Epidermal melanocyte (primary cell): ENCODE measurements around the gene ADAMTS14.
"Not testable (repeated sequence)": the region's sequence is repeated elsewhere in the genome, so short reads cannot be mapped to it uniquely, and the experiment has no call there.

Source experiments
- DNase-seq: peaks from one replicate; pipeline ENCODE4 v3.0.0; 2011; ENCODE audit warnings: low spot score; ENCODE audit not compliant: insufficient read length

ADAMTS14 gene

DNA sequence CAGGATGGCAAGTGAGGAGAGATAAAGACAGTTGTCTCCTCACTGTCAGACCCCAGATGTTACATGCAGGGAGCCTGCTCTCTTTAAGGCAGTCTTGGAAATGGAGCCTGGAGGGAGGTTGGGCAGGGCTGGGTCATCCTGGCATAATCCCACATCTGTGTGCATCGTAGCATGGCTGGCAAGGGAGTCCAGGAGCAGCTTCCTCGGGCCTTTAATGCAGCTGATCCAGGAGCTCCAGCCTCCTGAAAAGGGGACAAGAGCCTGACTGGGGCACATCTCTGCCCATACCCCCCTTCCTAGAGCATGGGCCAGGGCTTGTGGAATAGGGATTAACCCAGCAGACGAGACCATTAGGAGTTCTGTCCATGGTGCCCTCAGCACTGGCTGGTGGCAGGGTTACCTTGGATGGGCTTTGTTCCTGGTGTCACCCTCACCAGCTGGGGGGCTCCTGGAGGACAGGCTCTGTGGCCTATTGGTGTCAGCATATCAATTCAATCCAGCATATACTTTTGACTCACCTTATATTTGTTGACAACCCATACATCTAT, 77.9 kb downstream of the ADAMTS14 start:
- DNase-seq: no peak

DNA sequence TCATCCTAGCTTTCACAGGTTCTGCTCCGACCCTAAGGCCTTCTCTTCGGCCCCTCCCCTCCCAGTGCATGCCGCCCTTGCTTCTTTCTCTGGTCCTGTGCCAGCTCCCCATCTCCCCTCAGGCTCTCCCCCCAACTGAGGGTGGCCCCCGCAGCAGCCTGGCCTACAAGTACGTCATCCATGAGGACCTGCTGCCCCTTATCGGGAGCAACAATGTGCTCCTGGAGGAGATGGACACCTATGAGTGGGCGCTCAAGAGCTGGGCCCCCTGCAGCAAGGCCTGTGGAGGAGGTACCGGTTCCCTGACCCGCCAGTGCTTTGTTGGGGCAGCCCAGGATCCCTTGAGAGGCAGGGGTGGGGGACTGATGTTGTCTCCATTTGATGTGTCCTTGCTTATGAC, 79.0 kb downstream of the ADAMTS14 start:
- no peak for DNase-seq

DNA sequence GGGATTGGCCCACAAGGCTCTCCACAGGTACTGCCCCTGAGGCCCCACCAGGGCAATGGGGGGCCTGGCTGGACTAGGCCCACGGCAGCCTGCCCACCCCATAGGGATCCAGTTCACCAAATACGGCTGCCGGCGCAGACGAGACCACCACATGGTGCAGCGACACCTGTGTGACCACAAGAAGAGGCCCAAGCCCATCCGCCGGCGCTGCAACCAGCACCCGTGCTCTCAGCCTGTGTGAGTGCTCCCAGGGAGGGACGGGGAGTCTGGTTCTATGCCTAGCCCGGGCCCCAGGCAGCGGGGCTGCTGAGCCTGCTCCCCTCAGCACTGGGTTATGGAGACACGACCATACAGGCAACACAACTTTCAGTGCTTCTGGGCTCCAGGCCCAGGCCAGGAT, 79.7 kb downstream of the ADAMTS14 start:
- no peak for DNase-seq

DNA sequence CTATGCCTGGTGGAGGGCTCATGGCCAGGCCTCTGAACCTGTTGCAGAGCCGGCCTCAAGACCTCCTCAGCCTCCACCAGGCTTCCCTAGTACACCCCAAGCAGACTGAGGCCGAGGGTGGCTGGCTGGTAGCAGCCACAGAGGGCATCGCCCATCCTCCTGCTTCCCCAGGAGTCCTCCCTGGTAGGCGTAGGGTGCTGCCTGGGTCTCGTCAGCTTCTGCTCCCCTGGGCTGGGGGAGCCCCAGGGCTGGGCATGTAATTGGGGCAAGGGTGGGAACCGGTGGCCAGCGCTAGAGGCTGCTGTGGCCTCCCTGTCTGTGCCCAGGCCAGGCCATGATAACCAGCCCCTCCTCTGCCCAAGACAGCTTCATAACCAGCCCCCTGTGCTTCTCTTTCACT, 80.3 kb downstream of the ADAMTS14 start:
- no peak for DNase-seq

DNA sequence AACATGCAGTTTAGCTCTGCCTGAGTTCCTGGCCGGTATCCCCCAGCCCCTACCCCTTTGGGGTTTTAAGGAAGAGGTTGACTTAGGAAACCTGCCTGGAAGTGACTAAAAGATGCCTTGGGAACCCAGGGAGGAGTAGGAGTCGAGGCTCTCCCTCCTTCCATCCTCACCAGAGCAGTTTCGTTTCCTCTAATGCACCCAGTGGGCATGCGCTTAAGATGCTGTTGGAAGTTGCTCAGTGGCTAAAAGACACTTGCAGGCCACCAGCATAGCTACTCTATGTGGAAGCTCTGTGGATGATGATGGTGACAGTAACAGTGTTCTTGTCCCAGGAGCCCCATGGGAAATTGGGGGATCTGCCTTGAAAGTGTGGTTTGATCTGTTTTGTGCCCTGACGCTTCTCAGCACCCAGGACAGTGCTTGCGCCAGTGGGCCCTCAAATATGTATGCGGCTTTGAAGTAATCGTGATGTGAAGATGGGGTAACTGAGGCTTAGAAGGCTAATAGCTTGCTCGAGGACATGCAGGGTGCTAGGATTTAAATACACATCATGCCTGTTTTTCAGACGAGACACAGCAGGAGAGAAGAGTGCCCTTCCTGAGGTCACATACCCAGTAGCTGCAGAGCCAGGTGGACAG, 80.8 kb downstream of the ADAMTS14 start:
- DNase-seq: no peak

DNA sequence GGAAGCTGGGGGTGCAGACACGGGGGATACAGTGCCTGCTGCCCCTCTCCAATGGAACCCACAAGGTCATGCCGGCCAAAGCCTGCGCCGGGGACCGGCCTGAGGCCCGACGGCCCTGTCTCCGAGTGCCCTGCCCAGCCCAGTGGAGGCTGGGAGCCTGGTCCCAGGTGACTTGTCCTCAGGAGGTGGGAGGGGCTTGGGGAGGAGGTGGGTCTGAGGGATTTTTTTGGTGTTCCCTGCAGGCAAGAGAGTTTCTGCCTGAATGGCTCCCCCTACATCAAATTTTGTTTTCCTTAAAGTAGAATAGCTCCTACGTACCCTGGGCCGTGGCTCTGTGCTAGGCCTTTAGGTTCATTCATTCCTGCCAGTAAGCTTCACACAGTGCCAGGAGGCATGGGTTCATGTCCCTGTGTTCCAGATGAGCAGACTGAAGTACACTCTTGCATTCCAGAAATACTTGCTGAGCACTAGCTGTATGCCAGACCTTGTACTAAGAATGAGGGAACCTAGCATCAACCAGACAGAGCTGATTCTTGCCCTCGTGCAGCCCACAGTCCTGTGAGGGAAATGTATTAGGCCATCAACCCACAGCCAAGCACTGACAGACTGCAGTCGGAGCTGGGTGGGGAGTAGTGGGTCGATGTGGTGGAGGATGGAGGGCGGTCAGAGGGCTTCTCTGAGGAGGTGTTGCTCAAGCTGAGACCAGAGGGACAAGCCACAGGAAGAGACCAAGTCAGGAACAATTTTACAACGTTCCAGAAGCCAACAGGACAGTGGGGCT, 81.7 kb downstream of the ADAMTS14 start:
- DNase-seq: no peak

DNA sequence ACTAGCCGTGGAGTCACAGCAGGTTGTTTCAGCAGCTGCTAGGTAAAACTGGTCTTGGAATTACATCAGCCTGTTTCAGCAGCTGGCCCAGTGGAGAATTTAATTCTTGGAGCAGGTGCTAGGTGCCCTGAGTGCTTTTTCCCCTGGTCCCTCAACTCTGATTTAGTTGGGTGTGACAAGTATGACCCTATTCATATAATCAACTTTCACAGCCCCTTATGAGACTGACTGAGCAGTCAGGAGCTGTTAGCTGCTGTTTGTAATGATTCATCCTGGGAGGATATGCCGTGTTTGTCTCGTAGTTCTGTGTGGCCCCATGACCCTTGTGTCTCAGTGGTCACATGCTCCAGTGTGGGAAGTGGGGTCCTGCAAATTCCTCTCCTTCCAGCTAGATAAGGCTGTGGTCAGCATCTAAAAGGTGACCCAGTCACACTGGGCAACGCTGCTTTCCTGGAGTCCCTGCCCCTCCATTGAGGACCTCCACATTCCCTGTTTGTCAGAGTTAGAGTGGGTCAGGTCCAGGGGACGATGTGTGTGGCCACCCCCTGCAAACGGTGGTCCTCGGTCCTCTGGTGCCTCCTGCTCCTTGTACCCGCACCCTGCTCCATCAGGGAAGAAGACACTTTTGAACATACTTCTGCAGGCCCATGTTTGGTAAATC, 84.5 kb downstream of the ADAMTS14 start:
- DNase-seq: no peak

DNA sequence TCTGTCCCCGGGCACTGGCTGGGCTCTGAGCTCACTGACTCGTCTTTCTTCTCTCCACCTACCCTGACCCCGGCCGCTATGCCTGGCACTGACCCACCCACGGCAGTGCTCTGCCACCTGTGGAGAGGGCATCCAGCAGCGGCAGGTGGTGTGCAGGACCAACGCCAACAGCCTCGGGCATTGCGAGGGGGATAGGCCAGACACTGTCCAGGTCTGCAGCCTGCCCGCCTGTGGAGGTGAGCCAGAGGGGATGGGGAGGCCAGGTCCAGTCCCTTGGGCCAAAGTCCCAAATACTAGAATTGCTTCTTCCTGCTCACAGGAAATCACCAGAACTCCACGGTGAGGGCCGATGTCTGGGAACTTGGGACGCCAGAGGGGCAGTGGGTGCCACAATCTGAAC, 85.5 kb downstream of the ADAMTS14 start:
- DNase-seq: no peak

DNA sequence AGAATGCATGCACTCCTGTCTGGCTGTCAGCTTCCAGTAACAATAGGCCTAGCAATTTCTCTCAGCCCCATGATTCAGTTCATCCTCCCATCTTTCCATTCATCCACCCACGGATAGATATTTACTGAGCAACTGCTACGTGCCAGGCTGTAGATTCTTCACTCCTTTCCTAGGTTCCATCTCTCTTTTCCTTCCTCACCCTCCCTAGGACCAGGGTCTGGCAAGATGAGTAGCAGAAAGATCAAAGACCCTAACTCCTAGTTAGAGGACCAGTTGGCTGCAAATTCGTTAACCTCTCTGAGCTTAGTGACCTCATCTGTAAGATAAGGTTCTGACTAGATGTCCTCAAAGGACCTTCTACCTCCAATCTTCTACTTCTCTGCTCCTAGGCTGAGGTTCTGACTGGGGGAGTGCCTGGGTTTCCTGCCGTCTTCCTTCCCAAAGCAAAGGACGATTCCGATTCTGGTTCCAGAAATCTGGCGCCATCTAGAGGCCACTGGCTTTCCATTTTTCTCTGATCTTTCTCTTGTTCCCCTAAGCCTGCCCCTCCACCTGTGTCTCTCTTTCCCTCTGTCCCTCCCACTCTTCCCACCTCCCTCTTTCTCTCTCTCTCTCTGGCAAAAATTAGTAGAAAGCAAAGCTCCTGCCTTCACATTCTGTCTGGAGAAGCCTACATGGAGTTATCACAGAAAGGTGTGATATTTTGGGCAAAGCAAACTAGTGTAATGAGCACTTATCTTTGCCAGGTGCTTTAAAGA, 86.6 kb downstream of the ADAMTS14 start:
- peak; percentile 69 for DNase-seq

DNA sequence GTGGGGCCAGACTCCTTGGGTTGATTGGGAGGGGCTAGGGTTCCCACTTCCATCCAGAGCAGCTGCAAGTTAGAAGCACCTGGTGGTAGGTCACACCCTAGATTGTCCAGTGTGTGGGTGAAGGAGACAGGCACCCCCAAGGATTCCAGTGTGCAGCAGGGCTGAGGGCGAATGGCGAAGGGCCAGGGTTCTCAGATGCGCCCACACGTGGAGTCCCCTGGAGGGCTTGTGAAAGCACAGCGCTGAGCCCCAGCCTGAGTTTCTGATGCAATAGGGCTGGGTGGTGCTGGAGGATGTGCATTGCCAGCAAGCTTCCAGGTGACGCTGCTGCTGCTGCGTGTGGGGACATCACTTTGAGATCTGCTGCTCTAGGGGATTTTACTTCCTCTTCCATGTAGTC, 87.5 kb downstream of the ADAMTS14 start:
- no peak for DNase-seq

DNA sequence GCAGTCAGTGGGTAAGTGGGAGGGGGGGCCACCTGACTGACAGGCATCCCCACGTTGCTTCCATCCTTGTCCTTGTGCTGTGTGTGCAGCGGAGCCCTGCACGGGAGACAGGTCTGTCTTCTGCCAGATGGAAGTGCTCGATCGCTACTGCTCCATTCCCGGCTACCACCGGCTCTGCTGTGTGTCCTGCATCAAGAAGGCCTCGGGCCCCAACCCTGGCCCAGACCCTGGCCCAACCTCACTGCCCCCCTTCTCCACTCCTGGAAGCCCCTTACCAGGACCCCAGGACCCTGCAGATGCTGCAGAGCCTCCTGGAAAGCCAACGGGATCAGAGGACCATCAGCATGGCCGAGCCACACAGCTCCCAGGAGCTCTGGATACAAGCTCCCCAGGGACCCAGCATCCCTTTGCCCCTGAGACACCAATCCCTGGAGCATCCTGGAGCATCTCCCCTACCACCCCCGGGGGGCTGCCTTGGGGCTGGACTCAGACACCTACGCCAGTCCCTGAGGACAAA, 88.0 kb downstream of the ADAMTS14 start:
- DNase-seq: no peak

DNA sequence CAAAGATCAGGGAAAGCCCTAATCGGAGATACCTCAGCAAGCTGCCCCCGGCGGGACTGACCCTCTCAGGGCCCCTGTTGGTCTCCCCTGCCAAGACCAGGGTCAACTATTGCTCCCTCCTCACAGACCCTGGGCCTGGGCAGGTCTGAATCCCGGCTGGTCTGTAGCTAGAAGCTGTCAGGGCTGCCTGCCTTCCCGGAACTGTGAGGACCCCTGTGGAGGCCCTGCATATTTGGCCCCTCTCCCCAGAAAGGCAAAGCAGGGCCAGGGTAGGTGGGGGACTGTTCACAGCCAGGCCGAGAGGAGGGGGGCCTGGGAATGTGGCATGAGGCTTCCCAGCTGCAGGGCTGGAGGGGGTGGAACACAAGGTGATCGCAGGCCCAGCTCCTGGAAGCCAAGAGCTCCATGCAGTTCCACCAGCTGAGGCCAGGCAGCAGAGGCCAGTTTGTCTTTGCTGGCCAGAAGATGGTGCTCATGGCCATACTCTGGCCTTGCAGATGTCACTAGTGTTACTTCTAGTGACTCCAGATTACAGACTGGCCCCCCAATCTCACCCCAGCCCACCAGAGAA, 88.8 kb downstream of the ADAMTS14 start:
- no peak for DNase-seq

DNA sequence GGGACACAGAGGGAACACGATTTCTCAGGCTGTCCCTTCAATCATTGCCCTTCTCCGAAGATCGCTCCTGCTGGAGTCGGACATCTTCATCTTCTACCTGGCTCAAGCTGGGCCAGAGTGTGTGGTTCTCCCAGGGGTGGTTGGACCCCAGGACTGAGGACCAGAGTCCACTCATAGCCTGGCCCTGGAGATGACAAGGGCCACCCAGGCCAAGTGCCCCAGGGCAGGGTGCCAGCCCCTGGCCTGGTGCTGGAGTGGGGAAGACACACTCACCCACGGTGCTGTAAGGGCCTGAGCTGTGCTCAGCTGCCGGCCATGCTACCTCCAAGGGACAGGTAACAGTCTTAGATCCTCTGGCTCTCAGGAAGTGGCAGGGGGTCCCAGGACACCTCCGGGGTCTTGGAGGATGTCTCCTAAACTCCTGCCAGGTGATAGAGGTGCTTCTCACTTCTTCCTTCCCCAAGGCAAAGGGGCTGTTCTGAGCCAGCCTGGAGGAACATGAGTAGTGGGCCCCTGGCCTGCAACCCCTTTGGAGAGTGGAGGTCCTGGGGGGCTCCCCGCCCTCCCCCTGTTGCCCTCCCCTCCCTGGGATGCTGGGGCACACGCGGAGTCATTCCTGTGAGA, 89.5 kb downstream of the ADAMTS14 start:
- no peak for DNase-seq

DNA sequence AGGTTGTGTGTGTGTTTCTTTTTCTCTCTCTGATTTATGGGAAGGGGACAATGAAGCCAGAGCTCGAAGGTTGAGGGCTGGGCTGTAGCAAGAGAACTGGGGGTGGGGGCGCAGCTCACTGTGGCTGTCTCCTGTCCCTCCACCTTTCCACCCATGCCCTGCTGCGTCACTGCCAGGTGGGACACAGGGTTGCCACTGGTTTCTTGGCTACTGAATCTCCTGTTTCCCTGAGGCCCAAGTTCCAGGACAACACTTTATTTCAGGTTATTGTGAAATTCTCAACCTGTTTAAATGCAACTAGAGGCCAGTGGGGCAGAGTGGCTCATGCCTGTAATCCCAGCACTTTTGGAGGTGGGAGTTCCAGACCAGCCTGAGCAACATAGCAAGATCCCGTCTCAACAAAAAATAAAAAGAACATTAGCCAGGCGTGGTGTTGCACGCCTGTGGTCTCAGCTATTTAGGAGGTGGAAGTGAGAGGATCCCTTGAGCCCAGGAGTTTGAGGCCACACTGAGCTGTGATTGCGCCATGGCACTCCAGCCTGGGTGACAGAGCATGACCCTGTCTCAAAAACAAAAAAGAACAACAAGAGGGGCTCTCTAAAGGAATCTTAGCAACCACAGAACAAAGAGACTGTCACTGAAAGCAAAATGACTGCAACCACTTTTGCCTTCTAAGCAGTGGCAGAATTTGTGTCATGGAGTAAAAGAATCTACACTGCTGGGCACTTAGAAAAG, 90.3 kb downstream of the ADAMTS14 start:
- no peak for DNase-seq

DNA sequence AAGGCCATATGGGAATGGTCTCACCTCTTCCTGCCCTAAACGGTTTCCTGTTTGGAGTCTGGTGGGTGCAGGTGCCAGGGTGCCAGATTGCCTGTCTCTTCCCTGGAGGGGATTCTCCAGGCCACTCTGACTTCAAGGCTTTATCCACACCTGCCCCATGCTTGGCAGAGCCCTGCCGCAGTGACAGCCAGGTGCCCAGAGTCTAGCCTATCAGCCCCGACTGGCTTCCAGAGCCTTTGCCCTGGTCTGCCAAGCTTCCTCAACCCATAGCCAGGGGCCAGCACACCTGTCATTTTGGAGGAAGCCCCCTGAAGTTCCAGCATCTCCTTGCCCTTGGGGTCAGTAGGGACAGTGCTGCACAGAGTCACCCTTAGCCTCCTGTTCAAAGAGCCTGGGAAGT, 91.3 kb downstream of the ADAMTS14 start:
- no peak for DNase-seq

DNA sequence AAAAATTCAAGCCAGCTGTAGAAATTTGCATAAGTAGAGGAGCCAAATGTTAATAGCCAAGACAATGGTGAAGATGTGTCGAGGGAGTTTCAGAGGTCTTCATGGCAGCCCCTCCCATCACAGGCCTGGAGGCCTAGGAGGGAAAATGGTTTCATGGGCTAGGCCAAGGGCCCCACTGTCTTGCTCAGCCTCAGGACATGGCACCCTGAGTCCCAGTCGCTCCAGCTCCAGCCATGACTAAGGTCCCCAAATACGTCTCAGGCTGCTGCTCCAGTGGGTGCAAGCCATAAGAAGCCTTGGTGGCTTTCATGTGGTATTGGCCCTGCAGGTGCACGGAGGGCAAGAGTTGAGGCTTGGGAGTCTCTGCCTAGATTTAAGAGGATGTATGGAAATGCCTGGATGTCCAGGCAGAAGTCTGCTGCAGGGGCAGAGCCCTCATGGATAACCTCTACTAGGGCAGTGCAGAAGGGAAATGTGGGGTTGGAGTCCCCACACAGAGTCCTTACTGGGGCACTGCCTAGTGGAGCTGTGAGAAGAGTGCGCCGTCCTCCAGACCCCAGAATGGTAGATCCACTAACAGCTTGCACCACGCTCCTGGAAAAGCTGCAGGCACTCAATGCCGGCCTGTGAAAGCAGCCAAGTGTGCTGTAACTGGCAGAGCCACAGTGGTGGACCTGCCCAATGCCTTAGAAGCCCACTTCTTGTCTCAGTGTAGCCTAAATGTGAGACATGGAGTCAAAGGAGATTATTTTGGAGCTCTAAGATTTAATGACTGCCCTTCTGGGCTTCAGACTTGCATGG, 93.7 kb downstream of the ADAMTS14 start:
- no peak for DNase-seq

DNA sequence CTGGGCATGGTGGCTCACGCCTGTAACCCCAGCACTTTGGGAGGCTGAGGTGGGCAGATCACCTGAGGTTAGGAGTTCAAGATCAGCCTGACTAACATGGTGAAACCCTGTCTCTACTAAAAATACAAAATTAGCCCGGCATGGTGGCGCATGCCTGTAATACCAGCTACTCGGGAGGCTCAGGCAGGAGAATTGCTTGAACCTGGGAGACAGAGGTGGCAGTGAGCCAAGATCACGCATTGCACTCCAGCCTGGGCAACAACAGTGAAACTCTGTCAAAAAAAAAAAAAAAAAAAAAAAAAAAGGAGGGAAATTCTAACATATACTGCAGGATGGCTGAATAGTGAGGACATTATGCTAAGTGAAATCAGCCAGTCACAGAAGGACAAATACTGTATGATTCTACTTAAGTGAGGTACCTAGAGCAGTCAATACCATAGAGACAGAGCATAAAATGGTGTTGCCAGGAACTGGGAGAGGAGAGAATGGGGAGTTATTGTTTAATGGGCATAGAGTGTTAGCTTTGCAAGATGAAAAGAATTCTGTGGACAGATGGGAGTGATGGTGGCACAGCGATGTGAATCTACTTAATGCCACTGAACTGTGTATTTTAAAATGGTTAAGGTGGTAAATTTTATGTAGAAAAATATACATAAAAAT, 95.8 kb downstream of the ADAMTS14 start:
- DNase-seq: not testable (repeated sequence)

DNA sequence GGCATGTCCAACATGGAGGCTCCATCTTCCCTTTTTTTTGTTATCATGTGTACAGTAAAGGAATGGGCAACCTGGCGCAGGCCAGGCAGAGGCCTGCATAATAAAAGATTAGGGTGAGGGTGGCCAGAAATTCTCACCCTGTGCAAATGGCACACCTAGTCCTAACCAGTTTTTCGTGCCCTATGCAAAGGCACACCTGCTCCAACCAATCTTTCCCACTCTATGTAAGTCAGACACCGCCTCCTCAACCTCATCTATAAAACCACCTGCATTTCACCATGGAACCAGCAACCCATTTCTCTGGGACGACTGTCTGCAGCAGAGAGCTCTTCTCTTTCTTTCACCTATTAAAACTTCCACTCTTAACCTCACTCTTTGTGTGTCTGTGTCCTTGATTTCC, 96.8 kb downstream of the ADAMTS14 start:
- no peak for DNase-seq

DNA sequence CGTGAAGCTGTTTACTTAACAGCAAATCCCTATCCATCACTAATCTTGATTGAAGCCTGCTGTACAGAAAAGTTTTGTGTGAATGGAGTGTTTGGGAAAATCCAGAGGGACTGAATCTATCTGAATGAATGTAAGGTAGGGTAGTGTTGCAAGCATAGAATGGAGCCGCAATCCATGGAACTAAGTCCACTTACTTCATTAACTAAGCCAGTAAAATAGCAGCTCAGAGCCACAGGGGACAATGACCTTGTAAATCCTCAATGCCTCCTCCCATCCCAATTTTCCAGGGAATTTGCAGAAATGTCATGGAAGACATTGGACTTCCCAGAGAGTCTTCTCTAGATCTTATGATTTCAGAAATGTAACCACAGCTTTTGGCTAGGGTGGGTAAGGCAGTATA, 97.7 kb downstream of the ADAMTS14 start:
- DNase-seq: no peak
